OCI-LY3 (cell line): ENCODE measurements around the gene RPS6KA2.

Source experiments
- EZH2phosphoT487 ChIP-seq: fragments of 200-600 bp; shearing (Covaris generic); IDR thresholded peaks from 2 replicates; pipeline ENCODE4 v1.6.1; 2018; ENCODE audit warnings: antibody characterized with exemption, mixed run types, low read depth
- TF ChIP-seq, protein P1 (sequence below): fragments of 200-600, 300-600 bp; sonication (generic); IDR thresholded peaks from 2 replicates; pipeline ENCODE4 v1.5.1; 2014; ENCODE audit warnings: antibody characterized with exemption, low read length, low read depth

DNA sequence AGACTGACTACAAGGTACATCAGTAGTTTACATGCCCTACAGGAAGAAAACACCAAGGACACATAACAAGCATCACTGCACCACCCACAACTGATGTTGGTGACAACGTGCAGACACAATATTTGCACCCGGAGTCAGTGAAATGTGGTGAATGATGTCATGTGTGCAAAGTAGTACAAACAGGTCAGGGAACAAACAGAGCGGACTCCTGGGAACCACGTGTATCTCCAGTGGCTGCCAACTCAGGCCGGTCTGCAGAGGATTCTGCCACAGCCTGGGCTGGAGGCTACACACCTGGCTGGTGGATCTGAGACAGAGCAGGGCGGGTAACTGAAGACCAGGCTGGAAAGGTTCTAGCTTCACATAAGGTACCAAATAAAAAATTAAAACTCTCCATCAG lies 28.2 kb upstream of the RPS6KA2 start:
- TF ChIP-seq, protein P1, sequence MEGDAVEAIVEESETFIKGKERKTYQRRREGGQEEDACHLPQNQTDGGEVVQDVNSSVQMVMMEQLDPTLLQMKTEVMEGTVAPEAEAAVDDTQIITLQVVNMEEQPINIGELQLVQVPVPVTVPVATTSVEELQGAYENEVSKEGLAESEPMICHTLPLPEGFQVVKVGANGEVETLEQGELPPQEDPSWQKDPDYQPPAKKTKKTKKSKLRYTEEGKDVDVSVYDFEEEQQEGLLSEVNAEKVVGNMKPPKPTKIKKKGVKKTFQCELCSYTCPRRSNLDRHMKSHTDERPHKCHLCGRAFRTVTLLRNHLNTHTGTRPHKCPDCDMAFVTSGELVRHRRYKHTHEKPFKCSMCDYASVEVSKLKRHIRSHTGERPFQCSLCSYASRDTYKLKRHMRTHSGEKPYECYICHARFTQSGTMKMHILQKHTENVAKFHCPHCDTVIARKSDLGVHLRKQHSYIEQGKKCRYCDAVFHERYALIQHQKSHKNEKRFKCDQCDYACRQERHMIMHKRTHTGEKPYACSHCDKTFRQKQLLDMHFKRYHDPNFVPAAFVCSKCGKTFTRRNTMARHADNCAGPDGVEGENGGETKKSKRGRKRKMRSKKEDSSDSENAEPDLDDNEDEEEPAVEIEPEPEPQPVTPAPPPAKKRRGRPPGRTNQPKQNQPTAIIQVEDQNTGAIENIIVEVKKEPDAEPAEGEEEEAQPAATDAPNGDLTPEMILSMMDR, result no peak
- no peak for TF ChIP-seq EZH2phosphoT487
